Lower leg skin (tissue), 4 donors: ENCODE measurements around the gene NPIPA2. TPM values are rescaled to one million over a fixed set of nuclear protein-coding genes. Genes with fewer than 3 reads are reported as not detected.
"Not testable (repeated sequence)": the region's sequence is repeated elsewhere in the genome, so short reads cannot be mapped to it uniquely, and the experiment has no call there.

Source experiments
- DNase-seq, 2 donors: peaks; one replicate each; pipeline ENCODE4 v3.0.0-alpha.2; 2019; ENCODE audit warnings: low spot score in 2 of 2
- H3K4me3 ChIP-seq: fragments of 200-600 bp; sonication (generic); 2 replicates; pipeline ENCODE4 v1.5.1; 2017; ENCODE audit warnings: mild to moderate bottlenecking, low read depth; ENCODE audit not compliant: poor library complexity, severe bottlenecking
- WGBS, 2 donors: methylation state at CpG; one replicate each; pipeline ENCODE4 v1.1.5; 2018; 5-methylcytosine and 5-hydroxymethylcytosine counted together
- intact Hi-C: fragments of 100-400 bp; cut with DNase I; formaldehyde crosslinking; loops from one replicate; pipeline ENCODE4 v1.15.0; 2023; ENCODE audit warnings: low total_unique reads
- total RNA-seq, 4 donors: library from RNA; depleted of rRNA; stranded (reverse); fragments of >200 nt; gene quantifications; one replicate each; pipeline ENCODE4 v1.1.0, GENCODE V29; 2016

The NPIPA2 gene
- total RNA-seq, 4 donors from 2014 or later = 0.57 to 2.2 (median 1.8) TPM

- intact Hi-C loops, H3K4me3 ChIP-seq, DNase-seq: not testable (repeated sequence)
- WGBS, 2 donors = no CpG with 5 or more reads among the region's 7 CpGs
Observed at GRCh38 chr16:14790320-14790956, 48.1 kb downstream of the NPIPA2 start.

GRCh38 chr16:14792914-14793313, 50.6 kb downstream of the NPIPA2 start:
- WGBS, 2 donors = no CpG with 5 or more reads among the region's 2 CpGs
- intact Hi-C loops, DNase-seq, H3K4me3 ChIP-seq: not testable (repeated sequence)

- intact Hi-C loops, H3K4me3 ChIP-seq, DNase-seq: not testable (repeated sequence)
- WGBS, 2 donors = no CpG with 5 or more reads among the region's 2 CpGs
Observed at GRCh38 chr16:14797558-14797957, 55.2 kb downstream of the NPIPA2 start.

GRCh38 chr16:14803577-14803976, 61.2 kb downstream of the NPIPA2 start:
- WGBS, 2 donors = no CpG with 5 or more reads among the region's 2 CpGs
- DNase-seq, intact Hi-C loops, H3K4me3 ChIP-seq: not testable (repeated sequence)

GRCh38 chr16:14807184-14807678, 64.9 kb downstream of the NPIPA2 start:
- 64 to 90% methylated on average over 3 of the region's 3 CpGs for WGBS, 2 donors

GRCh38 chr16:14813890-14814289, 71.6 kb downstream of the NPIPA2 start:
- 50% methylated on average over 2 of the region's 3 CpGs; no CpG with 5 or more reads in 1 of the 2 donors for WGBS, 2 donors
- H3K4me3 ChIP-seq, intact Hi-C loops, DNase-seq: not testable (repeated sequence)

More at GRCh38 chr16:14807184-14807678, 64.9 kb downstream of the NPIPA2 start:
- intact Hi-C loops, H3K4me3 ChIP-seq, DNase-seq: not testable (repeated sequence)

Other genes starting within 250 kb of the NPIPA2 start
- gene PARN, start 112.3 kb upstream of the NPIPA2 start, total RNA-seq = 10 to 100 TPM; 23.4 to 28.7 (median 25.4) TPM
- gene BFAR, start 109.6 kb upstream of the NPIPA2 start, total RNA-seq = 10 to 100 TPM; 37.6 to 64.2 (median 53.6) TPM
- not detected for gene PLA2G10, start 48.2 kb upstream of the NPIPA2 start, total RNA-seq
- gene NPIPA3, start 39.1 kb upstream of the NPIPA2 start, total RNA-seq = 1 to 10 TPM in 2 of 4 donors, under 1 TPM in 1, not detected in 1; 0.57 to 2.0 (median 1.6) TPM
- 10 to 100 TPM; 30.8 to 47.1 (median 36.0) TPM for gene NOMO1, start 91.2 kb downstream of the NPIPA2 start, total RNA-seq
- 10 to 100 TPM; 43.1 to 74.3 (median 57.7) TPM for gene NPIPA1, start 194.9 kb downstream of the NPIPA2 start, total RNA-seq
- gene PDXDC1, start 232.5 kb downstream of the NPIPA2 start, total RNA-seq = 10 to 100 TPM; 38.2 to 63.0 (median 50.1) TPM